HEK293 (cell line): ENCODE measurements around the gene CPNE8.

Source experiments
- CTCF ChIA-PET: fragments of 350-600 bp; formaldehyde crosslinking; extraction: SDS; loops from one replicate; lab custom pipeline; 2021; ENCODE audit warnings: antibody characterized with exemption; lab: Yijun Ruan, JAX
- POLR2A ChIA-PET: fragments of 300-600 bp; formaldehyde crosslinking; extraction: SDS; loops from one replicate; lab custom pipeline; 2020; ENCODE audit warnings: antibody characterized with exemption, inconsistent platforms; lab: Yijun Ruan, JAX
- H3K27ac ChIP-seq: fragments of 200-500 bp; sonication (Bioruptor generic); 2 replicates; pipeline ENCODE4 v1.5.1; 2014; ENCODE audit warnings: low read depth, low read length, control low read depth, inconsistent platforms; ENCODE audit errors: extremely low read depth
- H3K36me3 ChIP-seq, 2 experiments: fragments of 200-500 bp in 1 of 2; sonication (Bioruptor generic) in 1 of 2; 1 replicate in 1 of 2; 2 replicates in 1 of 2; pipeline ENCODE4 v1.5.1; 2014 to 2017; ENCODE audit warnings: inconsistent platforms in 2 of 2, low read length in 2 of 2; ENCODE audit not compliant: control insufficient read depth in 2 of 2, insufficient read depth in 1 of 2
- H3K4me1 ChIP-seq: fragments of 200-500 bp; sonication (Bioruptor generic); 2 replicates; pipeline ENCODE4 v1.5.1; 2014; ENCODE audit warnings: mild to moderate bottlenecking, low read length, inconsistent platforms; ENCODE audit not compliant: control insufficient read depth, insufficient read depth
- H3K4me3 ChIP-seq: 2 replicates; pipeline ENCODE4 v1.5.1; 2011; ENCODE audit warnings: low read depth, mild to moderate bottlenecking, control low read depth, low read length, moderate library complexity
- H3K9me3 ChIP-seq: fragments of 200-500 bp; sonication (Bioruptor generic); 2 replicates; pipeline ENCODE4 v1.5.1; 2014; ENCODE audit warnings: low read depth, low read length, inconsistent platforms; ENCODE audit not compliant: control insufficient read depth, insufficient read depth
- GLI2 ChIP-seq: fragments of 450-650 bp; formaldehyde crosslinking; IDR thresholded peaks from 2 replicates; pipeline ENCODE4; 2017; ENCODE audit warnings: missing biosample characterization, missing genetic modification characterization, low read depth, borderline replicate concordance
- SCRT2 ChIP-seq: fragments of 450-650 bp; formaldehyde crosslinking; IDR thresholded peaks from 2 replicates; pipeline ENCODE4 v1.5.1; 2016; ENCODE audit warnings: missing biosample characterization, missing genetic modification characterization
- SP2 ChIP-seq: fragments of 450-650 bp; formaldehyde crosslinking; IDR thresholded peaks from 2 replicates; pipeline ENCODE4 v1.5.1; 2016; ENCODE audit warnings: missing biosample characterization, missing genetic modification characterization
- WT1 ChIP-seq: fragments of 450-650 bp; formaldehyde crosslinking; IDR thresholded peaks from 2 replicates; pipeline ENCODE4 v1.5.1; 2016; ENCODE audit warnings: missing biosample characterization, missing genetic modification characterization
- ZEB2 ChIP-seq: fragments of 450-650 bp; formaldehyde crosslinking; IDR thresholded peaks from 2 replicates; pipeline ENCODE4 v1.5.1; 2016; ENCODE audit warnings: missing biosample characterization, missing genetic modification characterization
- ZNF202 ChIP-seq: fragments of 450-650 bp; formaldehyde crosslinking; IDR thresholded peaks from 2 replicates; pipeline ENCODE4 v1.5.1; 2016; ENCODE audit warnings: missing biosample characterization, missing genetic modification characterization, borderline replicate concordance
- ZNF391 ChIP-seq: fragments of 450-650 bp; formaldehyde crosslinking; IDR thresholded peaks from 2 replicates; pipeline ENCODE4 v1.5.1; 2016; ENCODE audit warnings: low read depth, missing biosample characterization, missing genetic modification characterization, borderline replicate concordance
- ZNF48 ChIP-seq: fragments of 450-650 bp; formaldehyde crosslinking; IDR thresholded peaks from 2 replicates; pipeline ENCODE4 v1.5.1; 2016; ENCODE audit warnings: missing biosample characterization, missing genetic modification characterization
- ZNF529 ChIP-seq: fragments of 450-650 bp; formaldehyde crosslinking; IDR thresholded peaks from 2 replicates; pipeline ENCODE4 v1.5.1; 2017; ENCODE audit warnings: missing genetic modification characterization, missing biosample characterization; ENCODE audit not compliant: insufficient replicate concordance
- ZNF621 ChIP-seq: fragments of 450-650 bp; formaldehyde crosslinking; IDR thresholded peaks from 2 replicates; pipeline ENCODE4 v1.5.1; 2017; ENCODE audit warnings: missing biosample characterization, missing genetic modification characterization
- ZNF629 ChIP-seq: fragments of 450-650 bp; formaldehyde crosslinking; IDR thresholded peaks from 2 replicates; pipeline ENCODE4 v1.5.1; 2017; ENCODE audit warnings: missing biosample characterization, missing genetic modification characterization
- ZNF654 ChIP-seq: fragments of 450-650 bp; formaldehyde crosslinking; IDR thresholded peaks from 2 replicates; pipeline ENCODE4 v1.5.1; 2016; ENCODE audit warnings: low read depth, missing biosample characterization, missing genetic modification characterization
- ZSCAN30 ChIP-seq: fragments of 450-650 bp; IDR thresholded peaks from 2 replicates; pipeline ENCODE4 v1.5.1; 2018; ENCODE audit warnings: missing biosample characterization, mild to moderate bottlenecking, missing genetic modification characterization, moderate library complexity
- TF ChIP-seq, protein P1 (sequence below): fragments of 450-650 bp; formaldehyde crosslinking; IDR thresholded peaks from 2 replicates; pipeline ENCODE4 v1.5.1; 2016; ENCODE audit warnings: missing biosample characterization, missing genetic modification characterization, borderline replicate concordance
- TF ChIP-seq, protein P2 (sequence below): fragments of 450-650 bp; formaldehyde crosslinking; IDR thresholded peaks from 2 replicates; pipeline ENCODE4; 2016; ENCODE audit warnings: missing biosample characterization, missing genetic modification characterization
- TF ChIP-seq, protein P3 (sequence below): fragments of 450-650 bp; formaldehyde crosslinking; IDR thresholded peaks from 2 replicates; pipeline ENCODE4 v1.5.1; 2016; ENCODE audit warnings: missing biosample characterization, missing genetic modification characterization
- TF ChIP-seq, protein P4 (sequence below): fragments of 450-650 bp; formaldehyde crosslinking; IDR thresholded peaks from 2 replicates; pipeline ENCODE4 v1.5.1; 2016; ENCODE audit warnings: missing biosample characterization, missing genetic modification characterization
- TF ChIP-seq, protein P5 (sequence below): fragments of 450-650 bp; formaldehyde crosslinking; IDR thresholded peaks from 2 replicates; pipeline ENCODE4 v1.5.1; 2017; ENCODE audit warnings: missing biosample characterization, missing genetic modification characterization

CPNE8 gene

DNA sequence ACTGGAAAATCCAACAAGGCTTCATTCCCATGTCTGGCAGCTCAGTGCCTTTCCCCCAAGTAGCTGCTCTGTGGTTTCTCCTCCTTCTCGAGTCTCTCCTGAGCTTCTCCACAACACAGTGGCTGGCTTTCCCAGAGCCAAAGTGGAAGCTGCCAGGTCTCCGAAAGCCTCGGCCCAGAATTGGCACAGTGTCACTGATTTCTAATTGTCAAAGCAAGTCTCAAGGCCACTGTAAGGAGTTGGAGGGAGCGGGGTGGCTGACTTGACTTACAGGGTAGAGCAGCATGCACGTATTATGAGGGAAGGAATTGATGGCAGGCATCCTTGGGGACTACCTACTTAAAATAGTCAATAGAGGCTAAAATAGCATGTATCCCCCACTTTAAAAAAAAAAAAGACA is 6.7 kb upstream of the CPNE8 start:
- TF ChIP-seq, protein P1, sequence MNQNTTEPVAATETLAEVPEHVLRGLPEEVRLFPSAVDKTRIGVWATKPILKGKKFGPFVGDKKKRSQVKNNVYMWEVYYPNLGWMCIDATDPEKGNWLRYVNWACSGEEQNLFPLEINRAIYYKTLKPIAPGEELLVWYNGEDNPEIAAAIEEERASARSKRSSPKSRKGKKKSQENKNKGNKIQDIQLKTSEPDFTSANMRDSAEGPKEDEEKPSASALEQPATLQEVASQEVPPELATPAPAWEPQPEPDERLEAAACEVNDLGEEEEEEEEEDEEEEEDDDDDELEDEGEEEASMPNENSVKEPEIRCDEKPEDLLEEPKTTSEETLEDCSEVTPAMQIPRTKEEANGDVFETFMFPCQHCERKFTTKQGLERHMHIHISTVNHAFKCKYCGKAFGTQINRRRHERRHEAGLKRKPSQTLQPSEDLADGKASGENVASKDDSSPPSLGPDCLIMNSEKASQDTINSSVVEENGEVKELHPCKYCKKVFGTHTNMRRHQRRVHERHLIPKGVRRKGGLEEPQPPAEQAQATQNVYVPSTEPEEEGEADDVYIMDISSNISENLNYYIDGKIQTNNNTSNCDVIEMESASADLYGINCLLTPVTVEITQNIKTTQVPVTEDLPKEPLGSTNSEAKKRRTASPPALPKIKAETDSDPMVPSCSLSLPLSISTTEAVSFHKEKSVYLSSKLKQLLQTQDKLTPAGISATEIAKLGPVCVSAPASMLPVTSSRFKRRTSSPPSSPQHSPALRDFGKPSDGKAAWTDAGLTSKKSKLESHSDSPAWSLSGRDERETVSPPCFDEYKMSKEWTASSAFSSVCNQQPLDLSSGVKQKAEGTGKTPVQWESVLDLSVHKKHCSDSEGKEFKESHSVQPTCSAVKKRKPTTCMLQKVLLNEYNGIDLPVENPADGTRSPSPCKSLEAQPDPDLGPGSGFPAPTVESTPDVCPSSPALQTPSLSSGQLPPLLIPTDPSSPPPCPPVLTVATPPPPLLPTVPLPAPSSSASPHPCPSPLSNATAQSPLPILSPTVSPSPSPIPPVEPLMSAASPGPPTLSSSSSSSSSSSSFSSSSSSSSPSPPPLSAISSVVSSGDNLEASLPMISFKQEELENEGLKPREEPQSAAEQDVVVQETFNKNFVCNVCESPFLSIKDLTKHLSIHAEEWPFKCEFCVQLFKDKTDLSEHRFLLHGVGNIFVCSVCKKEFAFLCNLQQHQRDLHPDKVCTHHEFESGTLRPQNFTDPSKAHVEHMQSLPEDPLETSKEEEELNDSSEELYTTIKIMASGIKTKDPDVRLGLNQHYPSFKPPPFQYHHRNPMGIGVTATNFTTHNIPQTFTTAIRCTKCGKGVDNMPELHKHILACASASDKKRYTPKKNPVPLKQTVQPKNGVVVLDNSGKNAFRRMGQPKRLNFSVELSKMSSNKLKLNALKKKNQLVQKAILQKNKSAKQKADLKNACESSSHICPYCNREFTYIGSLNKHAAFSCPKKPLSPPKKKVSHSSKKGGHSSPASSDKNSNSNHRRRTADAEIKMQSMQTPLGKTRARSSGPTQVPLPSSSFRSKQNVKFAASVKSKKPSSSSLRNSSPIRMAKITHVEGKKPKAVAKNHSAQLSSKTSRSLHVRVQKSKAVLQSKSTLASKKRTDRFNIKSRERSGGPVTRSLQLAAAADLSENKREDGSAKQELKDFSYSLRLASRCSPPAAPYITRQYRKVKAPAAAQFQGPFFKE: no peak
- TF ChIP-seq ZNF48 (tag by site-specific recombination): no peak
- H3K27ac ChIP-seq: no peak overlapping the region
- no peaks in the 10 kb centered on the region for H3K9me3 ChIP-seq
- H3K4me3 ChIP-seq: no peak overlapping the region
- H3K36me3 ChIP-seq: no peaks in the 10 kb centered on the region
- H3K4me1 ChIP-seq: no peaks in the 10 kb centered on the region
- ChIA-PET POLR2A (no interaction called here), CTCF (interaction anchor here (0.6 to 2.0 kb wide), 4 partner anchors 9 to 1055 kb away, joined by 3 to 8 read pairs (median 4); no protein-coding TSS in a partner anchor)

DNA sequence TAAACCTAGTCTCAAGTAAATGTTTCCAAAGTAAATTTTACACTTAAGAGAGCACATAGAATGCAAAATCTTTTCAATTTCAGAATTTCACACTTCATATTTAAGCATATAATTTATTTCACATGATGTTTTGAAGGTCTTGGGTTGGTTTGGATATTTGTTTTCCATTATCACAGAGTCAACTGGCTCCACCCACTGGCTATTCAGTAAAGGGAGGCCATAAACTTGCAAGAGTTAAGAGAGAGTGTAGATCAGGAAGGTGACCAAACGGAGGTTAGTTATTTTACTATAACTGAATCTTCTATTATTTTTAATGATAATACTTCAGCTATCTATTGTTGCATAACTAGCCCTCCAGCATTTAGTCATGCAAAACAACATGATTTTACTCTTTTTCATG is 6.2 kb upstream of the CPNE8 start:
- CTCF ChIA-PET: interaction anchor here (0.6 to 2.0 kb wide), 6 partner anchors 8 to 1056 kb away, joined by 3 to 8 read pairs (median 4); no protein-coding TSS in a partner anchor
- POLR2A ChIA-PET: no interaction called here
- TF ChIP-seq, protein P2, sequence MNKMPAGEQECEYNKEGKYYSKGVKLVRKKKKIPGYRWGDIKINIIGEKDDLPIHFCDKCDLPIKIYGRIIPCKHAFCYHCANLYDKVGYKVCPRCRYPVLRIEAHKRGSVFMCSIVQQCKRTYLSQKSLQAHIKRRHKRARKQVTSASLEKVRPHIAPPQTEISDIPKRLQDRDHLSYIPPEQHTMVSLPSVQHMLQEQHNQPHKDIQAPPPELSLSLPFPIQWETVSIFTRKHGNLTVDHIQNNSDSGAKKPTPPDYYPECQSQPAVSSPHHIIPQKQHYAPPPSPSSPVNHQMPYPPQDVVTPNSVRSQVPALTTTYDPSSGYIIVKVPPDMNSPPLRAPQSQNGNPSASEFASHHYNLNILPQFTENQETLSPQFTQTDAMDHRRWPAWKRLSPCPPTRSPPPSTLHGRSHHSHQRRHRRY (tag by site-specific recombination): no peak
- TF ChIP-seq ZSCAN30 (tag by site-specific recombination): no peak
- no peak for TF ChIP-seq ZNF391 (tag by site-specific recombination)
- peak; percentile 48; the same call in 1 of the 2 replicates for TF ChIP-seq ZNF654 (tag by site-specific recombination)
- TF ChIP-seq ZNF629 (tag by site-specific recombination): no peak

DNA sequence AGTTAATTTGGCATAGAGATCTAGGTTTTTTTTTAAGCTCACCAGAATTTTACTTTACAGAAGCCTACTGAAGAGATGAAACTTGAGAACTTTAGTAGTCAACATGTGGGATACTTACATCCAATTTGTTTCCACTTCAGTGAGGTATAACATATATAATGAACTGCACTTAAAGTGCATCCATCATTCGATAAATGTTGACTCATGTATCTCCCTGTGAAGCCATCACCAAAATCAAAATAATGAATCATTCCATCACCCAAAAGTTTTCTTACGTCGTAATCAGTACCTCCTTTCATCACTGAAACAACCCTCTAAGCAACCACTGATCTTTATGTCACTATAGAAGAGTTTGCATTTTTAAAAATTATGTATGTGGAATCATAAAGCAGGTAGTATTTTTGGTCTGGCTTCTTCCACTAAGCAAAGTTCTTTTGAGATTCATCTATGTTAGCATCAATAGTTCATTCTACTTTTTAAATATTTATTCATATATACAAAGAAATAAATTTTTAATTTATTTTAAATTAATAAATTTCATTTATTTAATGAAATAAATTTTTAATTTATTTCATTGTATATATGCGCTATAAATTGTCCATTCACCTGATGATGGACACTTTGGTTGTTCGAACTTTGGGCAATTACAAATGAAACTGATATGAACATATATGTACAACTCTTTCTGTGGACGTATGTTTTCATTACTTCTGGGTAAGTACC is 2.0 kb upstream of the CPNE8 start:
- no peaks in the 10 kb centered on the region for H3K36me3 ChIP-seq
- CTCF ChIA-PET: interaction anchor here (0.5 to 3.5 kb wide), 23 partner anchors 8 to 576 kb away, joined by 3 to 25 read pairs (median 4); no protein-coding TSS in a partner anchor
- POLR2A ChIA-PET: interaction anchor here (0.9 to 2.0 kb wide), 2 partner anchors 130 to 318 kb away, joined by 3 to 5 read pairs; no protein-coding TSS in a partner anchor
- no peaks in the 10 kb centered on the region for H3K9me3 ChIP-seq
- peaks cover 7% of the 10 kb centered on the region for H3K4me1 ChIP-seq
- H3K27ac ChIP-seq: peak overlapping the region; percentile 99
- peak overlapping the region; percentile 70 for H3K4me3 ChIP-seq
- TF ChIP-seq, protein P3, sequence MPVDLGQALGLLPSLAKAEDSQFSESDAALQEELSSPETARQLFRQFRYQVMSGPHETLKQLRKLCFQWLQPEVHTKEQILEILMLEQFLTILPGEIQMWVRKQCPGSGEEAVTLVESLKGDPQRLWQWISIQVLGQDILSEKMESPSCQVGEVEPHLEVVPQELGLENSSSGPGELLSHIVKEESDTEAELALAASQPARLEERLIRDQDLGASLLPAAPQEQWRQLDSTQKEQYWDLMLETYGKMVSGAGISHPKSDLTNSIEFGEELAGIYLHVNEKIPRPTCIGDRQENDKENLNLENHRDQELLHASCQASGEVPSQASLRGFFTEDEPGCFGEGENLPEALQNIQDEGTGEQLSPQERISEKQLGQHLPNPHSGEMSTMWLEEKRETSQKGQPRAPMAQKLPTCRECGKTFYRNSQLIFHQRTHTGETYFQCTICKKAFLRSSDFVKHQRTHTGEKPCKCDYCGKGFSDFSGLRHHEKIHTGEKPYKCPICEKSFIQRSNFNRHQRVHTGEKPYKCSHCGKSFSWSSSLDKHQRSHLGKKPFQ (tag by site-specific recombination): no peak
- TF ChIP-seq ZEB2 (tag by site-specific recombination) (0 out of 2 replicates have a peak, but pooled peaks have one; percentile 9), GLI2 (tag by site-specific recombination) (0 out of 2 replicates have a peak, but pooled peaks have one; percentile 39), ZNF621 (no peak), ZNF202 (tag by site-specific recombination) (no peak), ZNF529 (no peak), ZNF629 (tag by site-specific recombination) (peak; percentile 85), SP2 (tag by site-specific recombination) (no peak), WT1 (tag by site-specific recombination) (0 out of 2 replicates have a peak, but pooled peaks have one; percentile 11), SCRT2 (tag by site-specific recombination) (peak; percentile 73)
- TF ChIP-seq, protein P4, sequence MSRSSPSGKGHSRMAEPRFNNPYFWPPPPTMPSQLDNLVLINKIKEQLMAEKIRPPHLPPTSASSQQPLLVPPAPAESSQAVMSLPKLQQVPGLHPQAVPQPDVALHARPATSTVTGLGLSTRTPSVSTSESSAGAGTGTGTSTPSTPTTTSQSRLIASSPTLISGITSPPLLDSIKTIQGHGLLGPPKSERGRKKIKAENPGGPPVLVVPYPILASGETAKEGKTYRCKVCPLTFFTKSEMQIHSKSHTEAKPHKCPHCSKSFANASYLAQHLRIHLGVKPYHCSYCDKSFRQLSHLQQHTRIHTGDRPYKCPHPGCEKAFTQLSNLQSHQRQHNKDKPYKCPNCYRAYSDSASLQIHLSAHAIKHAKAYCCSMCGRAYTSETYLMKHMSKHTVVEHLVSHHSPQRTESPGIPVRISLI (tag by site-specific recombination): 0 out of 2 replicates have a peak, but pooled peaks have one; percentile 8
- TF ChIP-seq, protein P5, sequence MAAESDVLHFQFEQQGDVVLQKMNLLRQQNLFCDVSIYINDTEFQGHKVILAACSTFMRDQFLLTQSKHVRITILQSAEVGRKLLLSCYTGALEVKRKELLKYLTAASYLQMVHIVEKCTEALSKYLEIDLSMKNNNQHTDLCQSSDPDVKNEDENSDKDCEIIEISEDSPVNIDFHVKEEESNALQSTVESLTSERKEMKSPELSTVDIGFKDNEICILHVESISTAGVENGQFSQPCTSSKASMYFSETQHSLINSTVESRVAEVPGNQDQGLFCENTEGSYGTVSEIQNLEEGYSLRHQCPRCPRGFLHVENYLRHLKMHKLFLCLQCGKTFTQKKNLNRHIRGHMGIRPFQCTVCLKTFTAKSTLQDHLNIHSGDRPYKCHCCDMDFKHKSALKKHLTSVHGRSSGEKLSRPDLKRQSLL (tag by site-specific recombination): no peak

More for the DNA sequence above, 6.2 kb upstream of the CPNE8 start:
- H3K27ac ChIP-seq: no peak overlapping the region
- H3K4me3 ChIP-seq: no peak overlapping the region
- H3K36me3 ChIP-seq: no peaks in the 10 kb centered on the region
- H3K9me3 ChIP-seq: no peaks in the 10 kb centered on the region
- no peaks in the 10 kb centered on the region for H3K4me1 ChIP-seq
